Vagina (tissue), 2 donors: ENCODE measurements around the gene SIGLEC12.
"Not testable (repeated sequence)": the region's sequence is repeated elsewhere in the genome, so short reads cannot be mapped to it uniquely, and the experiment has no call there.

Experiments
- POLR2A ChIP-seq, 2 donors: fragments of 450-650 bp; IDR thresholded peaks; one replicate each; pipeline ENCODE4 v1.6.1; 2017; ENCODE audit warnings: antibody characterized with exemption in 2 of 2, mild to moderate bottlenecking in 2 of 2, moderate library complexity in 2 of 2
- POLR2AphosphoS5 ChIP-seq, 2 donors: sonication (generic); formaldehyde crosslinking; IDR thresholded peaks; one replicate each; pipeline ENCODE4 v1.9.0; 2017; ENCODE audit warnings: antibody characterized with exemption in 2 of 2, mild to moderate bottlenecking in 2 of 2, low read depth in 1 of 2; ENCODE audit not compliant: insufficient read depth in 1 of 2
- TF ChIP-seq, protein P1 (sequence below), 3 experiments: fragments of 450-650 bp in 2 of 3; fragments of 200-600 bp in 1 of 3; sonication (generic) in 1 of 3; IDR thresholded peaks; one replicate each; pipeline ENCODE4 v1.5.1; 2017 to 2019; ENCODE audit warnings: antibody characterized with exemption in 3 of 3, mild to moderate bottlenecking in 2 of 3, moderate library complexity in 2 of 3

DNA sequence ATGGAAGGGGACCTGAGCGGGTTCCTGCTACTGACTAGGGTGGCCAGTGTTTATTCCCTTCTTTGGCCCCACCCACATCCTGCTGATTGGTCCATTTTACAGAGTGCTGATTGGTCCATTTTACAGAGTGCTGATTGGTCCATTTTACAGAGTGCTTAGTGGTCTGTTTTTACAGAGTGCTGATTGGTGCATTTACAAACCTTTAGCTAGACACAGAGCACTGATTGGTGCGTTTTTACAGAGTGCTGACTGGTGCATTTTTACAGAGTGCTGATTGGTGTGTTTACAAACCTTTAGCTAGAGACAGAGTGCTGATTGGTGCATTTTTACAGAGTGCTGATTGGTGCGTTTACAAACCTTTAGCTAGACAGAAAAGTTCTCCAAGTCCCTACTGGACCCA is 54.1 kb downstream of the SIGLEC12 start:
- TF ChIP-seq, protein P1, sequence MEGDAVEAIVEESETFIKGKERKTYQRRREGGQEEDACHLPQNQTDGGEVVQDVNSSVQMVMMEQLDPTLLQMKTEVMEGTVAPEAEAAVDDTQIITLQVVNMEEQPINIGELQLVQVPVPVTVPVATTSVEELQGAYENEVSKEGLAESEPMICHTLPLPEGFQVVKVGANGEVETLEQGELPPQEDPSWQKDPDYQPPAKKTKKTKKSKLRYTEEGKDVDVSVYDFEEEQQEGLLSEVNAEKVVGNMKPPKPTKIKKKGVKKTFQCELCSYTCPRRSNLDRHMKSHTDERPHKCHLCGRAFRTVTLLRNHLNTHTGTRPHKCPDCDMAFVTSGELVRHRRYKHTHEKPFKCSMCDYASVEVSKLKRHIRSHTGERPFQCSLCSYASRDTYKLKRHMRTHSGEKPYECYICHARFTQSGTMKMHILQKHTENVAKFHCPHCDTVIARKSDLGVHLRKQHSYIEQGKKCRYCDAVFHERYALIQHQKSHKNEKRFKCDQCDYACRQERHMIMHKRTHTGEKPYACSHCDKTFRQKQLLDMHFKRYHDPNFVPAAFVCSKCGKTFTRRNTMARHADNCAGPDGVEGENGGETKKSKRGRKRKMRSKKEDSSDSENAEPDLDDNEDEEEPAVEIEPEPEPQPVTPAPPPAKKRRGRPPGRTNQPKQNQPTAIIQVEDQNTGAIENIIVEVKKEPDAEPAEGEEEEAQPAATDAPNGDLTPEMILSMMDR (IDR thresholded peaks at IDR 0.05), result not testable (repeated sequence)
- not testable (repeated sequence) for TF ChIP-seq POLR2A (IDR thresholded peaks at IDR 0.05); POLR2AphosphoS5 (IDR thresholded peaks at IDR 0.05; ENCODE audit: insufficient read depth in 1 of 2, low read depth in 1 of 2)
